Epithelial cell of esophagus (primary cell): ENCODE data around the gene NBPF26.
"Not testable (repeated sequence)": the region's sequence is repeated elsewhere in the genome, so short reads cannot be mapped to it uniquely, and the experiment has no call there.

Experiments
- DNase-seq: peaks from one replicate; pipeline ENCODE4 v3.0.0; 2010; ENCODE audit warnings: low read depth
- H3K4me3 ChIP-seq: 2 replicates; pipeline ENCODE4 v1.5.1; 2011; ENCODE audit warnings: mild to moderate bottlenecking, low read length, control low read depth

NBPF26 gene

GRCh38 chr1:120723715-120724402, at the start of gene NBPF26:
Gene NBPF26 (plus strand): TSS chr1:120723945.
- H3K4me3 ChIP-seq = peak within 1 kb of the TSS; percentile 26
- peak; percentile 62 for DNase-seq

- H3K4me3 ChIP-seq, DNase-seq: not testable (repeated sequence)
These were observed 43.5 kb upstream of the NBPF26 start for GRCh38 chr1:120680106-120680819.

GRCh38 chr1:120680938-120681337, 42.8 kb upstream of the NBPF26 start:
- DNase-seq, H3K4me3 ChIP-seq: not testable (repeated sequence)

GRCh38 chr1:120684397-120684796, 39.3 kb upstream of the NBPF26 start:
- H3K4me3 ChIP-seq, DNase-seq: not testable (repeated sequence)

GRCh38 chr1:120685622-120686021, 38.1 kb upstream of the NBPF26 start:
- H3K4me3 ChIP-seq, DNase-seq: not testable (repeated sequence)

GRCh38 chr1:120687250-120687649, 36.5 kb upstream of the NBPF26 start:
- H3K4me3 ChIP-seq, DNase-seq: not testable (repeated sequence)

GRCh38 chr1:120700807-120701562, 22.8 kb upstream of the NBPF26 start:
- not testable (repeated sequence) for H3K4me3 ChIP-seq, DNase-seq

- H3K4me3 ChIP-seq, DNase-seq: not testable (repeated sequence)
These were observed 409 bp upstream of the NBPF26 start for GRCh38 chr1:120723358-120723714.

GRCh38 chr1:120724507-120724906, 762 bp downstream of the NBPF26 start:
- peak overlapping the region; percentile 26 for H3K4me3 ChIP-seq
- not testable (repeated sequence) for DNase-seq

GRCh38 chr1:120728811-120729210, 5.1 kb downstream of the NBPF26 start:
- H3K4me3 ChIP-seq, DNase-seq: not testable (repeated sequence)

- not testable (repeated sequence) for DNase-seq, H3K4me3 ChIP-seq
These were observed 45.3 kb downstream of the NBPF26 start for GRCh38 chr1:120769090-120769489.

- not testable (repeated sequence) for H3K4me3 ChIP-seq
- peak; percentile 24 for DNase-seq
These were observed 81.7 kb downstream of the NBPF26 start for GRCh38 chr1:120805452-120805851.

GRCh38 chr1:120811822-120812221, 88.1 kb downstream of the NBPF26 start:
- not testable (repeated sequence) for DNase-seq, H3K4me3 ChIP-seq

GRCh38 chr1:120825051-120825450, 101.3 kb downstream of the NBPF26 start:
- H3K4me3 ChIP-seq, DNase-seq: not testable (repeated sequence)

GRCh38 chr1:120826623-120827022, 102.9 kb downstream of the NBPF26 start:
- DNase-seq = not testable (repeated sequence)

GRCh38 chr1:120844186-120844944, 120.6 kb downstream of the NBPF26 start:
- DNase-seq = peak; percentile 26
- H3K4me3 ChIP-seq = peak overlapping the region; percentile 2

More at GRCh38 chr1:120826623-120827022, 102.9 kb downstream of the NBPF26 start:
- H3K4me3 ChIP-seq = not testable (repeated sequence)

GRCh38 chr1:120844945-120845330, 121.2 kb downstream of the NBPF26 start:
- H3K4me3 ChIP-seq, DNase-seq: not testable (repeated sequence)

- not testable (repeated sequence) for H3K4me3 ChIP-seq, DNase-seq
These were observed 125.9 kb downstream of the NBPF26 start for GRCh38 chr1:120849400-120850286.

- H3K4me3 ChIP-seq = peak overlapping the region; percentile 44
- DNase-seq = peak; percentile 6
These were observed 126.5 kb downstream of the NBPF26 start for GRCh38 chr1:120850287-120850536.
